Sigmoid colon (tissue), 3 donors: ENCODE results near the gene ABCB1.

Experiments
- POLR2A ChIP-seq, 2 donors: fragments of 450-650 bp; IDR thresholded peaks; one replicate each; pipeline ENCODE4 v1.6.1; 2016; ENCODE audit warnings: antibody characterized with exemption in 2 of 2, mild to moderate bottlenecking in 2 of 2, moderate library complexity in 2 of 2
- TF ChIP-seq, protein P1 (sequence below), 4 experiments: fragments of 450-650 bp in 3 of 4; fragments of 200-600 bp in 1 of 4; IDR thresholded peaks; one replicate each; pipeline ENCODE4 v1.5.1; 2016 to 2019; ENCODE audit warnings: antibody characterized with exemption in 4 of 4, mild to moderate bottlenecking in 3 of 4, moderate library complexity in 2 of 4

DNA sequence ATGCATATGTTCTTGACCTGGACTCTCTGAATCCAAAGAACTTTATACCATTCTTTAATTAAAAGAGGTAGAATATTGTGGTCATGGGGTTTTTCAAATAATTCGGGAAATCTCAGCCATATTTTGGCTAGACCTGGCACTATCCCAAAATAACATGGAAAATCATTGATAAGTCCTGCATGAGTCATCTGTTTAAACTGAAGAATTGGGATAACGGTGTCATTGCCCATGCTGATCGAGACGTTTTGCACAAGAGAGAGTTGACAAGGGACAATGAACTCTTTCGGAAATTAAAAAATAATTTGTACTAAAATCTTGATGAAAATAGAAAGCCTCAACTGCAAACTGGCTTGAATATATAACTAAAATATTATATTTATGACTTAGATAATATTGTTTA, 105.3 kb downstream of the ABCB1 start:
- no peak for TF ChIP-seq POLR2A (IDR thresholded peaks at IDR 0.05)
- TF ChIP-seq, protein P1, sequence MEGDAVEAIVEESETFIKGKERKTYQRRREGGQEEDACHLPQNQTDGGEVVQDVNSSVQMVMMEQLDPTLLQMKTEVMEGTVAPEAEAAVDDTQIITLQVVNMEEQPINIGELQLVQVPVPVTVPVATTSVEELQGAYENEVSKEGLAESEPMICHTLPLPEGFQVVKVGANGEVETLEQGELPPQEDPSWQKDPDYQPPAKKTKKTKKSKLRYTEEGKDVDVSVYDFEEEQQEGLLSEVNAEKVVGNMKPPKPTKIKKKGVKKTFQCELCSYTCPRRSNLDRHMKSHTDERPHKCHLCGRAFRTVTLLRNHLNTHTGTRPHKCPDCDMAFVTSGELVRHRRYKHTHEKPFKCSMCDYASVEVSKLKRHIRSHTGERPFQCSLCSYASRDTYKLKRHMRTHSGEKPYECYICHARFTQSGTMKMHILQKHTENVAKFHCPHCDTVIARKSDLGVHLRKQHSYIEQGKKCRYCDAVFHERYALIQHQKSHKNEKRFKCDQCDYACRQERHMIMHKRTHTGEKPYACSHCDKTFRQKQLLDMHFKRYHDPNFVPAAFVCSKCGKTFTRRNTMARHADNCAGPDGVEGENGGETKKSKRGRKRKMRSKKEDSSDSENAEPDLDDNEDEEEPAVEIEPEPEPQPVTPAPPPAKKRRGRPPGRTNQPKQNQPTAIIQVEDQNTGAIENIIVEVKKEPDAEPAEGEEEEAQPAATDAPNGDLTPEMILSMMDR (IDR thresholded peaks at IDR 0.05): no peak
